Activated gamma-delta T cell treated with Interleukin-2 at 50 U/mL for 16 hours (primary cell): ENCODE data around the gene PKP4.

ENCODE experiments used
- DNase-seq: peaks from one replicate; pipeline ENCODE4 v3.0.0-alpha.2; 2020

Gene PKP4

GRCh38 chr2:158554996-158555395, 98.2 kb downstream of the PKP4 start:
- DNase-seq = no peak

- DNase-seq = no peak
Measured at GRCh38 chr2:158556124-158556523, 99.4 kb downstream of the PKP4 start.

- DNase-seq = no peak
Measured at GRCh38 chr2:158557752-158558151, 101.0 kb downstream of the PKP4 start.

- no peak for DNase-seq
Measured at GRCh38 chr2:158559252-158559651, 102.5 kb downstream of the PKP4 start.

GRCh38 chr2:158560259-158560658, 103.5 kb downstream of the PKP4 start:
- DNase-seq = no peak

GRCh38 chr2:158561054-158561453, 104.3 kb downstream of the PKP4 start:
- no peak for DNase-seq

- no peak for DNase-seq
Measured at GRCh38 chr2:158567208-158567607, 110.5 kb downstream of the PKP4 start.

GRCh38 chr2:158569284-158569683, 112.5 kb downstream of the PKP4 start:
- no peak for DNase-seq

- DNase-seq = no peak
Measured at GRCh38 chr2:158570869-158571268, 114.1 kb downstream of the PKP4 start.

- no peak for DNase-seq
Measured at GRCh38 chr2:158573739-158574138, 117.0 kb downstream of the PKP4 start.

GRCh38 chr2:158575051-158575635, 118.4 kb downstream of the PKP4 start:
- no peak for DNase-seq

- no peak for DNase-seq
Measured at GRCh38 chr2:158577141-158577540, 120.4 kb downstream of the PKP4 start.

GRCh38 chr2:158578703-158579330, 122.1 kb downstream of the PKP4 start:
- DNase-seq = no peak

GRCh38 chr2:158579928-158580327, 123.2 kb downstream of the PKP4 start:
- no peak for DNase-seq

- no peak for DNase-seq
Measured at GRCh38 chr2:158580760-158581159, 124.0 kb downstream of the PKP4 start.

- no peak for DNase-seq
Measured at GRCh38 chr2:158582670-158583069, 125.9 kb downstream of the PKP4 start.

GRCh38 chr2:158583923-158584322, 127.2 kb downstream of the PKP4 start:
- no peak for DNase-seq

GRCh38 chr2:158586491-158586890, 129.7 kb downstream of the PKP4 start:
- DNase-seq = no peak

- DNase-seq = no peak
Measured at GRCh38 chr2:158589303-158589702, 132.6 kb downstream of the PKP4 start.

- DNase-seq = no peak
Measured at GRCh38 chr2:158598862-158599517, 142.2 kb downstream of the PKP4 start.

GRCh38 chr2:158599609-158600008, 142.9 kb downstream of the PKP4 start:
- no peak for DNase-seq

GRCh38 chr2:158600155-158600802, 143.5 kb downstream of the PKP4 start:
- no peak for DNase-seq

GRCh38 chr2:158602027-158602426, 145.3 kb downstream of the PKP4 start:
- no peak for DNase-seq

- no peak for DNase-seq
Measured at GRCh38 chr2:158603205-158603604, 146.5 kb downstream of the PKP4 start.
